CD4-positive, alpha-beta T cell treated with Interleukin-17A for 4 hours (primary cell): ENCODE measurements around the gene PDZK1.
"Not testable (repeated sequence)": the region's sequence is repeated elsewhere in the genome, so short reads cannot be mapped to it uniquely, and the experiment has no call there.

ENCODE experiments used
- DNase-seq: peaks from one replicate; pipeline ENCODE4 v3.0.0-alpha.2; 2020; ENCODE audit warnings: mixed read lengths

The PDZK1 gene

DNA sequence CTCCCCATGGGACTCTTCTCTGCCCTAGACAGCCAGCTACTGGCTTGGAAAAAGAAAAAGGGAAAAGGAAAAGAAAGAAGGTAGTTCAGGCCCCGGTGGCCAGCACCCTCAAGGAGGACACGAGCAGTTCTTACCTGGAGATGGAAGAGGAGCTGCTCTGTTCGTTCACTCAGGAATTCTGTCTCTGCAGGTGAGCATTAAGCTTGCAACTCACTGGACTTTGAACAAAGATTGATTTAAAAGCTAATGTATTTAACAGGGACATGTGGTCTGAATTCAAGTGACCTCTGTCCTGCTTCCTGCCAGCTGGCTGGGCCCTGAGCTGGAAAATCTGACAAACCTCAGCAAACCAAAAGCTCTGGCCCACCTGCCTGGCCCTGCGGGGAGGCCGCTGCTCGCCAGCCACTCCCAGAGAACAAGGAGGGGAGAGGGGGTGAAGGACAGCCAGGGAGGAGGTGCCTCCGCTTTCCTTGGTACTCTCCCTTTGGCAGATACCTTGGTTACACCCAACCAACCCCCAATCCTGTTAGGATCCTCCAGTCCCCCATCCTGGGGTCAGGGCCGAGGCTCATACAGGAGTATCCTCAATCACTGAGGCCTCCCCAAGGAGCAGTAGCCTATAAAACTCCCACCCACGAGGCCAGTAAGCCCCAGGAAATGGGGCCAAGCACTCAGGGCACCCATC is at the start of gene PDZK1:
TSS of gene PDZK1 (minus strand) at position 186 of the 685 bp plus-strand sequence. CDS start 19,347 bp downstream, outside the sequence.
- no peak for DNase-seq

DNA sequence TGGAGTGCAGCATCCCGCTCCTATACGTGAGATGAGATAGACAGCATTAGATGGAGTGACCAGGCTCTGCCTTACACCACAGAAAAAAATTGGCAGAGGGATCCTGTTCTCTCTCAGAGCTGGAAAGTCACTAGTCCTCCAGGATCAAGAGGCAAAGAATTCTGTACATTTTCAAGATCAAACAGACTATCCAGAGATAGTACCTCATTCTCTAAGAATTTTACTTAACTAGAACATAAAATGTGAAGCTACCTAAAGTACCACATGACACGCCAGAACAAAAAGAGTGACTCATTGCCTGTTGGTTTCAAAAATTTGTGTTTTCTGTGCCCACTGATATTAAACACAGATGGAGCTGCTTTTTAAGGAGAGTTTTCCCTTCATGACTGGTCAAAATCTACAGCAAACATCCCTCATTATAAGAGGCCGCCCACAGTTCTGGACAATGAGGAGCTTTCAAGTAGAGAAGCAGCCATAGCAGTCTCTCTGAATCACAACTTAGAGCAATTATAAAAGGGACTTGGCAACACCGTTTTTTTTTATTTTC is 44.4 kb upstream of the PDZK1 start:
- no peak for DNase-seq

DNA sequence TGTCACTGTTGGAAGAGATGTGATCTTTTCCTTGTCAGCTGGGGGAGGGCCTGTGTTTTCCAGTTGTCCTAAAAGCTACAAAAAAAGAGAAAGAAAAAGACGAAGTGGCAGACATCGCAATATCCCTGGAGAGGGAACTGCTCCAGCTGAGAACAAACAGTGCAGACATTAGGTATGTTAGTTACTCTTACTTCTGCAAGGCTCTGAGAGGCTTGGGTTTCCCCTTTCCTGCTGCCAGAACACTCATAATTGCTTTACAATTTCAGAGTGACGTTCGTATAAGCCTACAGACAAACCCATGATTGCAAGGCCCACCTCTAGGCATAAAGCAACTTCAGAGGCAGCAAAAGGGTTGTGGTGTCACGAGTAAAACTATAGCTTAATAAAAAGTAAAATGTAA is 43.3 kb upstream of the PDZK1 start:
- no peak for DNase-seq

DNA sequence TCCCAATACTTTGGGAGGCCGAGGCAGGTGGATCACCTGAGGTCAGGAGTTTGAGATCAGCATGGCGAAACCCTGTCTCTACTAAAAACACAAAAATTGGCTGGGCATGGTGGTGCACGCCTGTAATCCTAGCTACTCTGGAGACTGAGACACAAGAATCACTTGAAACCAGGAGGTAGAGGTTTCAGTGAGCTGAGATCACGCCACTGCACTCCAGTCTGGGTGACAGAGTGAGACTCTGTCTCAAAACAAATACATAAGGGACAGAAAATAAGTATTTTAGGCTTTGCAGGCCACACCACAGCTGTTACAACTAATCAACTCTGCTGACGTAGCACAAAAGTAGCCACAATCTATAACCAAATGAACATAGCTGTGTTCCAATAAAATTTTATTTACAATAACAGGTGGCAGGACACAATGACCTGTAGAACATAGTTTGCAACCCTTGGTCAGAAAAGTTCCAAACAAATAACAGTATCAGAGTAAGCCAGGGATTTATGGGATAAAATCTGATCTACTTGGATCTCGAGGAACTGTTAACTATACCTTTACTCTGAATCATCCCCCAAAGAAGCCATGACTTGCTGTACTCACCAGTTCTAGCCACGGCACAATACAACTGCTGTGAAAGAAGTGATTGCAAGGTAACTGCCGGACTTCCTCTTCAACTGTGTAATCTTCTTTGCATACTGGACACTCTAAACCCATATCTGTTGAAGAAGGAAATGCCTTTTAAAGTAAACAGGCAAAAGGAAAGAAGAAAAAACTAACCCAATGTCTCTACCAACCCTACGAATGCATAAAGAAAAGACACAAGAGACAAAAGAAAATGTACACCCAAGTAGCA is 40.5 kb upstream of the PDZK1 start:
- DNase-seq = no peak

DNA sequence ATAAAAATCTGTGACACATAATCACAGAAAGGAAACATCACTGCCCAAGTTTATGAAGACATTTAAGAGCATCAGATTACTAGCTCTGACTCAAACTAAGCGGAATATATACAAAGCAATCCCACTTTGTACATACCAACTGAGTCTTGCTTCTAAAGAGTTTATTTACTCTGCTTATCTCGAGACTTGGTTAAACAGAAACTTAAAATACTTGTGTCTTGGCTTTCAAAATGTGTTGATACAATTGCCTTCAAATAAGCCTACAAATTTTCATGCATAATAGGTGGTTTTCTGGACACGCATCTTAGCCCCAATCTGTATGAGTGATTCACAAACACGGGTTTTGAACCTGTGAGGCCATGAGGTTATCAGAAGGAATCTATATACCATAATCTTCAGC is 33.1 kb upstream of the PDZK1 start:
- DNase-seq = no peak

DNA sequence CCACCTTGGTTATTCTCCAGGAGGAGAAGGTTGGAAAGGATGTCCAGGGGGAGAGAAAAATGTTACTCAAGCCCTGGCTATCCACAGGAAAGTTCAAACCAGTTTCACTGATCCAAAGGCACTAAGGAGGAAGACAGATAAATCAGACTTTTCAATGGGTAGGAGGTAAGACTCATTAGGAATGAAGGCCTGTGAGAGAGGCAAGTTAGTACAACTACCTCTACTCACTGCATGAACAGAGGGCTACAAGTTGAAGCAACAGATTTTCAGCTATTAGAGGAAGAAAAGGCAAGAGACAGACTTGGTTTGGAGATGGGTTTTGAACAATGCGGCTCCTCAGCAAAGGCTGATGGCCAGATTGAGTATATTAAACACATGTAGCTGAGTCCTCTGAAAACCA is 29.0 kb upstream of the PDZK1 start:
- DNase-seq = no peak

DNA sequence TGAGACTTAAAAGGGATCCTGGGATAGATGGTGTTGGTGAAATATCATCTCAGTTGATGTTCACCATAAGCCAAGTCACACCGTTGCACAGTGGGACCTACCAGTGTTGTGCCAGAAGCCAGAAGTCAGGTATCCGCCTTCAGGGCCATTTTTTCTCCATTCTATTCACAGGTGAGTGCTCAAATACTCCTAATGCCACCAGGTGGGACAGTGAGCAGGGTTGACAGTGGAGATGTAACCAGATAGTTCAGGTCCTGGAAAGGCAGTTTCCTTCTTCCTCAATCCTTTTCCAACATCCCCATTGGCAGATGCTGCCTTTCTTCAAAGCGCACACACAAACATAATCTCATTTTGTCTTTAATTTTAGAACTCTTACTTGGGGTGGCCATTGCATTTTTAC is 23.7 kb upstream of the PDZK1 start:
- DNase-seq = no peak

DNA sequence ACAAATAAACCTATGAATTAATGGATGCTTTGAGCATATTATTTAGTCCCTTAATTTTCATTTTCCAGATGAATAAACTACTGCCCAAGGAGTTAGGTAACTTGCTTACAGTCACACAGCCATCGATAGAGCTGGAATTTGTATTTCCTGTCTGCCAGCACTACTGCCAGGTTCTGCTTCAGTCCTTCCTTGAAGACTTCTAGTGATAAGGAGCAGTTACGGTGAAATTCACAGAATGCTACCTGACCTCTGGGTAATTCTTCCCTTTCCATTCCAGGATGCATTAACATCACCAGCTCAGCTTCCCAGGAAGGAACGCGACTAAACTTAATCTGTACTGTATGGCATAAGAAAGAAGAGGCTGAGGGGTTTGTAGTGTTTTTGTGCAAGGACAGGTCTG is 23.3 kb upstream of the PDZK1 start:
- no peak for DNase-seq

DNA sequence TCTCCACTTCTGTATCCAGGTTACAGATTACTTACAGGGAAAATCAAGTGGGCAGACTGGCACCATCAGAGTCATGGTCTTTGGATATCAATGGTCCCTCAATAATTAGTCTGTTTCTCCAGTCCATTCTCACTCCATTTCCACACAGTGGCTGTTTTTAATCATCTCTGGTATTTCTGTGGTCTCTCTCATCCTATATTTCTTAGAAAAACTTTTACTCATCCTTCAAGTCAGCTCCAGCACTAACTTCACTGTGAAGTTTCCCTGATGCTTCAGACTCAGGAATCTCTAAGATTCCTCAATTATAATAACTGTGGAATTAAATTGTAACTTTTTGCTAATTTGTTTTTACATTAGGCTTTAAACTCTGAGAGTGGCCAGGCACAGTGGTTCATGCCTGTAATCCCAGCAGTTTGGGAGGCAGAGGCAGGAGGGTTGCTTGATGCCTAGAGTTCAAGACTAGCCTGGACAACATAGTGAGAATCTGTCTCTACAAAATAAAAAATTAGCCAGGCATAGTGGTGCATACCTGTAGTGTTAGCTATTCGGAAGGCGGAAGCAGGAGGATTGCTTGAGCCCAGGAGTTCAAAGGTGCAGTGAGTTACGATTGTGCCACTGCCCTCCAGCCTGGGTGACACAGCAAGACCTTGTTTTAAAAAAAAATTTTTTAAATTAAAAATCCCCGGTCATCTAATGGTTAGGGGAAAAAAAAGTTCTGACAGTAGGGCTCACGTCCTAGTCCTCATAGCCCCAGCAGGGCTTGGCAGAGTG is 22.7 kb upstream of the PDZK1 start:
- no peak for DNase-seq

DNA sequence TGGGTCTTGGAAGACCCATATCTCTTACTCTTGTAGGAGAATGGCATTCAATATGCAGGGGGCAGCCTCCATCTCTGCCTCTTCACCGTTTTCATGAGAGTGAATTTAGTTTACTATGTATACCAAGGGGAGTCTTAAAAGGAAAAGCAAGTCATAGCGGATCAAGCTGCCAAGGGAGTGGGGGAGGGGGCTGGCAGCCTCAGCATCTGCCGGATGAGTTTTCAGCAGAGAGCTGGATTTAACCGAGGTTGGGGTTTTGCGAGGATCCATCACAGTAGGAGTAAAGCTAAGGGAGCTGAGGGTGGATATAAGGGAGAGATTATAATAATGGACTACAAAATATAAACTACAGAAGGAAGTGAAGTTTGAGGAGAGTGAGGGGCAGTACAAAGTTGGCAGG is 22.0 kb upstream of the PDZK1 start:
- no peak for DNase-seq

DNA sequence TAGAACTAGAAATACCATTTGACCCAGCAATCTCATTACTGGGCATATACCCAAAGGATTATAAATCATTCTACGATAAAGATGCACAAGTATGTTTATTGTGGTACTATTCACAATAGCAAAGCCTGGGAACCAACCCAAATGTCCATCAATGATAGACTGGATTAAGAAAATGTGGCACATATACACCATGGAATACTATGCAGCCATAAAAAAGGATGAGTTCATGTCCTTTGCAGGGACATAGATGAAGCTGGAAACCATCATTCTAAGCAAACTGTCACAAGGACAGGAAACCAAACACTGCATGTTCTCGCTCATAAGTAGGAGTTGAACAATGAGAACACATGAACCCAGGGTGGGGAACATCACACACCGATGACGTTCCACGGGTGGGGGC is 19.0 kb upstream of the PDZK1 start:
- not testable (repeated sequence) for DNase-seq

DNA sequence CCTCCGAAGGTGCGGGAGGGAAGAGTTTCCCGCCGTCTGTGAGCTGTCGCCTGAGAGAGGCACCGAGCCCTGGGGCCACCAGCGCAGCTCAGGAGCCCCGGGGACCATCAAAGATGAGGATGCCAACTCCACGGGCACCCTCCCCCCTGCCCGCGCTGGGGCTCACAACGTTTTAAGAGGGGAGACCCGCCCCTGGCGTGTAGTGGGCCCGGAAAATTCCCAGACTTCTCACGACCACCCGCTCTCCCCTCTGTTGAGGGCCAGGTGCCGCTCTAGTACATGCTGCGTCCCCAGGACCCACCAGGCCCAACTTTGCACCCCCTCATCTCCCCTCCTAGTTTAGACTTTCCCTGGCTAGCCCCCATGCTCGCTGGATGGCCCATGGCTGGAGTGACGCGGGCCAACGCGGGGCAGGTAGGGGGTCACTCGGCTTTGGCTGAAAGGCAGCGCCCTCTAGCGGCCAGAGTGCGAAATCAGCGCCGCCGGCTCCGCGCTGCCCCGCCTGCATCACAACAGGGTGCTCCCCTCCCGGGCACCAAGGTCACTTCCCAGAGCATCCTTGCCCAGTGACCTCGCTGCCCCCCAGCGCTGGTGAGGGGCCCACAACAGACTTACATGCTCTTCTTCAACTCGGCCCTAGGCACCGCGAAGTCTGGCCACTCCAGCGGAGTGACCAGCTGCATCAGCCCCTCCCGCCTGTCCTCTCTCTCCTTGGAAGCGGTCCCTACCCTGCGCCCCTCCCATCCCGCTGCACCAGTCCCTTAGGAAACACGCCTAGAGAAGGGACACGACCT is 13.9 kb upstream of the PDZK1 start:
- peak; percentile 74 for DNase-seq

DNA sequence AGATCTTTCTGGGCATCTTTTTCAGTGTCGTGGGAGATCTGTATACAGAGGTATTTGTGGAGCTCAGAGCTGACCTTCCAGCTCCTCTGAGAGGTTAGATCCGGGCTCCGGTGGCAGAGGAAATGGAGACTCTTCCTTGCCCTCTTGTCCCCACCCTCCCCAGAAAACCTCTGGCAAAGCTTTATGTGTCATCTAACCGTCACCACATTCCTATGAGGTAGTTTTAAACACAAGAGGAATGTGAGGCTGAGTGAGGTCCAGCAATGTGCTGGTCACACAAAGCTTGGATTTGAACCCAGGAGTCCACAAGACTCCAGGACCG is 13.3 kb upstream of the PDZK1 start:
- DNase-seq = no peak

DNA sequence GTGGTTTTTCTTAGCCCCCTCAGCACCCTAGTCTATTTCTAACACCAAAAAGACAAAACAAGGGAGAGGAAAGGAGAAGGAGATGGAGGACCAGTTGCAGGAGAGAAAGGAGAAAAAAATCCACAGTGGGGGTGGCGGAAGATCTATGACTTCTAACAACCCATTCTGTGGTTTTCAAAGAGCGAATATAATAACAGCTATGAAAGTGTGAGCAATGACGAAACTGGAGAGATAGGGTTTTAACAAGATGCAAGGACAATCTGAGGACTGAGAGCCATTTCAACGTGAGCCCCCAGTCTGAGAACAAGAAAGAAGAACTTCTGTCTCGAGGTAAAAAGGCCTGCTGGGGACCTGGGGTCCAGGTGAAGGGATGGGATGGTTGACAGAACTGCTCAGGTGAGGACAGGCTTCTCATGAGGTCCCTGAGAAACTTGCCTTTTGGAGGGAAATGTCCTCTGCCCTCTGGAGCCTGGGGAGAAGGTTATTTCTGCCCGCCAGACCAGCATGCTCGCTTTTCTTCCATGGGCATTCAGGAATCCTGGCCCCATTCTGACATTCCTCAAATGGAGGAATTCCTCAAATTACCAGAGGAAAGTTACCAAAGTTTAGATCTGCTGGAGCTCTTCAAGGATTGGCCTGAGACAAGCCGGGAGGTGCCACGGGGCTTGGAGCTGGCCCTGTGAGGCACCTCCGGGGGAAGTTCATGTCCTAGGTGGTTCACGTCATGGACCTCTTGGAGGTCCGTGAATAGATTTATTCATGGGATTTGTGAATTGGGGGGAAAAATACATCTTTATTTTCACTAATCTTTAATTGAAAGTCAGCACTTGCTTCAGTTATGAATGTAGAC is 12.3 kb upstream of the PDZK1 start, which contains the start of gene CD160:
TSS of gene CD160 (plus strand) at position 270 of the 850 bp plus-strand sequence. CDS start 8,829 bp downstream, outside the sequence.
- no peak for DNase-seq

DNA sequence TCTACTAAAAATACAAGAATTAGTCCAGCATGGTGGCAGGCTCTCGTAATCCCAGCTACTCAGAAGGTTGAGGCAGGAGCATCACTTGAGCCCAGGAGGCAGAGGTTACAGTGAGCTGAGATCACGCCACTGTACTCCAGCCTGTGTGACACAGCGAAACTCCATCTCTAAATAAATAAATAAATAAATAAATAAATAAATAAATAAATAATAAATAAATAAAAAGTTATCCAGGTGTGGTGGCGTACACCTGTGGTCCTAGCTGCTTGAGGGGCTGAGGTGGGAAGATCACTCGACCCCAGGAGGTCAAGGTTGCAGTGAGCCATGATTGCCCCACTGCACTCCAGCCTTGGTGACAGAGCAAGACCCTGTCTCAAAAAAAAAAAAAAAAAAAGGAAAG is 11.3 kb upstream of the PDZK1 start:
- not testable (repeated sequence) for DNase-seq

DNA sequence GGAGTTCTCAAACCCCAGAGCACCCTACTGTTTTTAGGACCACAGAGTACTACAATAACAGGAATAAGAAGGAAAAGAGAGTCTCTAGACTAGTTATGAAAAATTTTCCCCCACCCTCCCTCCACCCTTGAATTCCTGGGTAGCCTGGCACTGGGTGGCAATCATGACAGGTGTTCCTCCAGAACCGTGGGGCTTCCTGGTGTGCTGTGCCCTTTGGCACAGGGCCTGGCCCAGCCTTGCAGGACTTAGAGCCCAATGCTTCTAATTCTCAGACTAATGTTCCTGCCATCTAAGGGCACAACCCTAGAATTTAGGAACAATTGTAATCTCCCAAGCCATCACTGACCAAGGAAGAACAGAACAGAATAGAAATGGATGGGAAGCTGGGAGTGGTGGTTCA is 10.7 kb upstream of the PDZK1 start:
- DNase-seq = no peak

DNA sequence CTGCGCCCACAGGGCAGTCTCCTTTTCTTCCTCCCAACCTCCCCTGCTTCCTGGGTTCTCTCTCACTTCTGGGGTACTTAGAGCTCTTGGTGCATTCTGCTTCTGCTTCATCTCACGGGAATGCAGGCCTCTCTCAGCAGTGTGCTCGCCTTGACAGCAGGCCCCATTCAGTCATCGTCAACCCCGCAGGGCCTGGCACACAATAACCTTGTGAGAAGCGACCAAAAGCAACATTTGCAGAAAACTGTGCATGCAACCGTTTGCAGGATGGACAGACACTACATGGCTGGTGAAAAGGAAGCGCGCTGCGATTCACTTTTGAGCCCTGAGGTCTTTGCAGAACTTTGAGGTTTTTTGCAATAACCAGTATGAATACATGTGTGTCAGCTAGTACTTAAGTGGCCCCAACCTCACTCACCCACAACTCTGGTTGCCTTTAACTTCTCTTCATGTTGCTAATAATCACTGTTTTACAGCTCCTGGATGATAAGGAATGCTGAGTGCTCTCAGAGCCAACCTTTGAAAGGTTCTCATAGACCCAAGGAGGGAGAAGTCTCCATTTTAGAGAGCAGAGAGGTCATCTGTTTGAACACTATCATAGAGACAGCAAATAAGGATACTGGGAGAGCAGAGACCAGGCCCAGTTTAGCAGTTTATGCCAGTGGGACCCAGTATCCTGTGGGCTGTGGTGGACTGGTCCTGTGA is 9.6 kb upstream of the PDZK1 start:
- no peak for DNase-seq

DNA sequence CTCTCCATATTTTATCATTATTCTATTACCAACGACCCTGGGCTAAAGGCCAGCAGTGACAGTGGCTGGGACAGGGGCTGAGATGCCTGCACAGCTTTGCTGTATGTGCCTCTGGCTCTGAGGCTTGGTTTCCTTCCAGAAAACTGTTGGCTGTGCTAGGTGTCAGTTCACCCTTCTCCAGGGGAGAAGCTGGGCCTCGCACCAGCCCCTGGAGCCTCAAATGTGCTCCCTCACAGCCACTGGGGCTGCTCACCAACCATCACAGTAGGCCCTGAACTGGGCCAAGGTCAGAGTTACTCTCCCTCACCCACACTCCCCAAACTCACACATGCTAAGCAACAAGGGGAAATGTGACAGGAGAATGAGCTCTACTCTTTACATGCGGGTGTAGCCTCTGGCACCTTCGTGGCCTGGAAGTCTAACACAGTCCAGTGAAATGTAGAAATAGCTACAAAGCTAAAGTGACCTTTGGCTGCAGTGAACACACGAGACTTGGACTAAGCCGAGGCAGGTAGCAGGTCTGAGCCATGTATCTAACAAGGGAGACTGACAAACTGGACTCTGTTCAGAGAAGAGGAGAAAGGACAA is 7.5 kb upstream of the PDZK1 start:
- DNase-seq = no peak

DNA sequence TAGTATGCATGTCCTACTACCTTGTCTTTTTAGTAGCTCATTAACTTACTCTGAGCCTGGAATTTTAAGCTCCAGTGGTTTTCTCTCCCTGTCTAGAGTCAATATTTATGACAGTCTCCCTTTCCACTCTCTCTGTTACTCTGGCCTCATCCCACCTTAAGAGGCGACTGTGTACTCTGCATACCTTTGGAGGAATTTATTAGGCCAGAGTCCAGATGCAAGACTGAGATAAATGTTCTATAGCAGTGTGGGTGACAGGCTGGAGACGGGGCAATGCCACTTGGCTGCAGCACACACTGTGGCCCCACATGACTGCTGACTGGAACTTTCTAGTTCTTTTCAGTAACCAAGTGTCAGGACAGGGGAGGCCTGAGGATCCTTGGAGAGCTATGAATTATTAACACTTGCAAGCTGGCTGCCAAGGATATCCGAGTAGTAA is 4.1 kb upstream of the PDZK1 start:
- no peak for DNase-seq

DNA sequence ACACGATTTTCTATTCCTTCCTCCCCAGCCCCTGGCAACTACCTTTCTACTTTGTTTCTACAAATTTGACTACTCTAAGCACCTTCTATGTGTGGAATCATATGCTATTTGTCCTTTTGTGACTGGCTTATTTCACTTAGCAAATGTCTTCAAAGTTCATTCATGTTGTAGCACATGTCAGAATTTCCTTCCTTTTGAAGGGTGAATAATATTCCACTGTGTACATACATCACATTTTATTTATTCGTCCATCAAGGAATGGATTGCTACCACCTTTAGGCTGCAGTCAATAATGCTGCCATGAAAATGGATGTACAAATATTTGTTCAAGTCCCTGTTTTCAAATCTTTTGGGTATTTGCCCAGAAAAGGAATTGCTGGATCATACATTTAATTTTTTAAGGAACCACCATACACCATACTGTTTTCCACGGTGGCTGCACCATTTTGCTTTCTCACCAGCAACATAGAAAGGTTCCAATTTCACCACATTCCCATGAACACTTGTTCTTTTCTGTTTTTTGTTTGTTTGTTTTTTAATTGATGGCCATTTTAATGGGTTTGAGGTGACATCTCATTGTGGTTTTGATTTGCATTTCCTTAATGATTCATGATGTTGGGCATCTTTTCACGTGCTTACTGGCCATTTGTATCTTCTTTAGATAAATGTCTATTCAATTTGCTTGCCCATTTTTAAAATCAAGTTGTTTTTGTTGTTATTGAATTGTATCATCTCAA is 3.3 kb upstream of the PDZK1 start:
- DNase-seq = no peak
